ENCODE data around the gene GUCY1A2. TPM values are rescaled to one million over a fixed set of nuclear protein-coding genes. Genes with fewer than 3 reads are reported as not detected.
"Not testable (repeated sequence)": the region's sequence is repeated elsewhere in the genome, so short reads cannot be mapped to it uniquely, and the experiment has no call there.

Gene GUCY1A2, protein sequence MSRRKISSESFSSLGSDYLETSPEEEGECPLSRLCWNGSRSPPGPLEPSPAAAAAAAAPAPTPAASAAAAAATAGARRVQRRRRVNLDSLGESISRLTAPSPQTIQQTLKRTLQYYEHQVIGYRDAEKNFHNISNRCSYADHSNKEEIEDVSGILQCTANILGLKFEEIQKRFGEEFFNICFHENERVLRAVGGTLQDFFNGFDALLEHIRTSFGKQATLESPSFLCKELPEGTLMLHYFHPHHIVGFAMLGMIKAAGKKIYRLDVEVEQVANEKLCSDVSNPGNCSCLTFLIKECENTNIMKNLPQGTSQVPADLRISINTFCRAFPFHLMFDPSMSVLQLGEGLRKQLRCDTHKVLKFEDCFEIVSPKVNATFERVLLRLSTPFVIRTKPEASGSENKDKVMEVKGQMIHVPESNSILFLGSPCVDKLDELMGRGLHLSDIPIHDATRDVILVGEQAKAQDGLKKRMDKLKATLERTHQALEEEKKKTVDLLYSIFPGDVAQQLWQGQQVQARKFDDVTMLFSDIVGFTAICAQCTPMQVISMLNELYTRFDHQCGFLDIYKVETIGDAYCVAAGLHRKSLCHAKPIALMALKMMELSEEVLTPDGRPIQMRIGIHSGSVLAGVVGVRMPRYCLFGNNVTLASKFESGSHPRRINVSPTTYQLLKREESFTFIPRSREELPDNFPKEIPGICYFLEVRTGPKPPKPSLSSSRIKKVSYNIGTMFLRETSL
- 0.27 and 0.34 TPM in 2 replicates for total RNA-seq (2014; rRNA removed; shearing (Covaris generic))
- polyA plus RNA-seq (2015; cell fraction: cytosol; rRNA removed) = 0.01 TPM in 1 of 2 replicates, not detected in the other
- polyA plus RNA-seq (2015; cell fraction: nucleus; rRNA removed) = 0.19 TPM in 1 of 2 replicates, not detected in the other

GRCh38 chr11:107018219-107018901 lies at the start of gene GUCY1A2:
GUCY1A2 (minus strand) TSS chr11:107018476; CDS start chr11:107018055, 421 bp downstream.
- in situ Hi-C loops (cut with HindIII; ENCODE audit: low pct_unique_long_range_greater_than_20kb, low sequenced_read_pairs) = no loop called here
- DNase-seq (ENCODE audit: low read depth, low spot score) = no peak

DNA sequence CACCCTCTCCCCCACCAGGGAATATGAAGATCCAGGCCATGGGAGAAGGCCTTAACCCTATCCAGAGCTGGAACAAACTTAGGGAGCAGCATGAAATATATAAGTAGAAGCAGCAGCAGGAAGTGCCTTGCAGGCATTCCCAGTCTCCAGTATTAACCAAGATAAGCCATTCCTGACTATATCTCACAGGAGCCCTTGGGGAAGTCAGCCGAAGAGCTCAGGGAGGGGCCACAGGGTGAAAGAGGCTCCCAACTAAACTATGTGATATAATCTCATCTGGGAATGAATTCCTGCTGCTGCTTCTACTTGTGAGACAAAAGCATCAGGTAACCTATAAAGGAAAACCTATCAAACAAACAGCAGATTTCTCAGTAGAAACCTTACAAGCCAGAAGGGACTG lies 36.1 kb upstream of the GUCY1A2 start:
- no peak for DNase-seq (ENCODE audit: low read depth, low spot score)
- in situ Hi-C loops (cut with HindIII; ENCODE audit: low pct_unique_long_range_greater_than_20kb, low sequenced_read_pairs) = no loop called here

DNA sequence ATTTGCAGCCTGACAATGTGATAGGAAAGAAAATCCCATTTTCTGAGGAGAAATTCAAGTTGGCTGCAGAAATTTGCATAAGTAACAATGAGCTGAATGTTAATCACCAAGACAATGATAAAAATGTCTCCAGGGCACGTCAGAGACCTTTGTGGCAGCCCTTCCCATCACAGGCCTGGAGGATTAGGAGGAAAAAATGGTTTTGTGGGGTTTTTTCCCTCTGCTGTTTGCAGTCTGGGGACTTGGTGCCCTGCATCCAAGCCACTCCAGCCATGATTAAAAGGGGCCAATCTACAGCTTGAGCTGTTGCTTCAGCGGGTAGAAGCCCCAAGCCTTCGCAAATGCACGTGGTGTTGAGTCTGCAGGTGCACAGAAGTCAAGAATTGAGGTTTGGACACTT lies 33.1 kb upstream of the GUCY1A2 start:
- in situ Hi-C loops (cut with HindIII; ENCODE audit: low pct_unique_long_range_greater_than_20kb, low sequenced_read_pairs); DNase-seq (ENCODE audit: low read depth, low spot score): not testable (repeated sequence)

DNA sequence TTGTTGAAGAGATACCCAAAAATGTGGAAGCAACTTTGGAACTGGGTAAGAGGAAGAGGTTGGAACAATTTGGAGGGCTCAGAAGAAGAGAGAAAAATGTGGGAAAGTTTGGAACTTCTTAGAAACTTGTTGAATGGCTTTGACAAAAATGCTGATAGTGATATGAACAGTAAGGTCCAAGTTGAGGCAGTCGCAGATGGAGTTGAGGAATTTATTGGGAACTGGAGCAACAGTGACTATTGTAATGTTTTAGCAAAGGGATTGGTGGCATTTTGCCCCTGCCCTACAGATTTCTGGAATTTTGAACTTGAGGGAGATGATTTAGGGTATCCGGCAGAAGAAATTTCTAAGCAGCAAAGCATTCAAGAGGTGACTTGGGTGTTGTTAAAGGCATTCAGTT lies 32.6 kb upstream of the GUCY1A2 start:
- DNase-seq (ENCODE audit: low read depth, low spot score); in situ Hi-C loops (cut with HindIII; ENCODE audit: low pct_unique_long_range_greater_than_20kb, low sequenced_read_pairs): not testable (repeated sequence)

GRCh38 chr11:107050121-107050520 lies 31.8 kb upstream of the GUCY1A2 start:
- no peak for DNase-seq (ENCODE audit: low read depth, low spot score)
- in situ Hi-C loops (cut with HindIII; ENCODE audit: low pct_unique_long_range_greater_than_20kb, low sequenced_read_pairs) = no loop called here

GRCh38 chr11:107044503-107044902 lies 26.2 kb upstream of the GUCY1A2 start:
- no peak for DNase-seq (ENCODE audit: low read depth, low spot score)
- in situ Hi-C loops (cut with HindIII; ENCODE audit: low pct_unique_long_range_greater_than_20kb, low sequenced_read_pairs) = no loop called here

DNA sequence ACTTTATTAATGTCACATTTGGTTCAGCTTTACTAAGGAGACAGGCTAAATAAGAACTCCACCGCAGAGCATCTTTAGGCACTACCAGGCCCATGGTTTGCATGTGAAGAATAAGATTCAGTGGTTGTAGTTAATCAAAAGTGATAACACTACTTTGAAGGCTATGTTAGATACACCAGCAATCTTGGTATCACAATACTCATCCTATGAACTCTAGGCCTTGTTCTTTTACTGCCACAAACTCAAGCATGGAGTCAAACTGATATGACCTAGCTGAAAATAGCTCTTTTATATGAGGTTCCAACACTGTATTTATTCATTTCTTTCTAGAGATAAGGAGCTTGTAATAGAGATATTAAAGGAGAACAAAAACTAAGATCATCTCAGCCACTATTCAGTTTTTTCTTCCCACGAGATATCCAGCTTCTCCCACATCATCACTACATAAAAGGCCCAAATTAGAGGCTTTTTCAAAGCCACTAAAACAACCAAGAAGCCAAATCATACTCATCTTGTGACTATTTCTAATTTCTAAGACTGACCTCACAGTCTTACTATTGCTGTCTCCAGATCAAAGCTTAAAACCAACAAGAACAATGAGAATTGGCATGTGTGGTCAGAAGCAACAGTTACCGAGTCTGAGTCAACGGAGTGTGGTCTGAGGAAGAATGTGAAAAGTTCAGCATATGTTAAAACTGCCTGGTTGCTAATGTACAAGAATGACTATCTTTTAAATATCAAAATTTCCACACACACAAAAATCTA lies 25.1 kb upstream of the GUCY1A2 start:
- DNase-seq (ENCODE audit: low read depth, low spot score) = peak; percentile 55
- in situ Hi-C loops (cut with HindIII; ENCODE audit: low pct_unique_long_range_greater_than_20kb, low sequenced_read_pairs) = no loop called here

DNA sequence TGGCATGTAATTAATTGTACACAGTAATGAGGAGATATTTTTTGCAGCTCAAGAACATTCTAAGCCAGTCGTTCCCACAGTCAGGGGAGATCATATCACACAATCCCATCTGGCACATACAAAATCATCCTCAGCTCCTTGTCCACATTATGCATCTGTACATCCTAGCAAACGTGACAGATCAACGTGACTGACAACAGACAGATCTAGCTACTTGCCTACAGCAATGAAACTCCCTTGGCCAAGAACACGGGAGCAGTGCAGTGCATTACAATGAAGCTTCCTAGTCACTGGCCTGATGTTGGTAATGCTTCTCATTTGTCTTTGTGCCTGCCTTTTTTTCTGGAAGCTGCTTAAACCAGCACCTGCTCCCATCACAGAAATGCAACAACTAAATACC lies 24.5 kb upstream of the GUCY1A2 start:
- in situ Hi-C loops (cut with HindIII; ENCODE audit: low pct_unique_long_range_greater_than_20kb, low sequenced_read_pairs) = no loop called here
- no peak for DNase-seq (ENCODE audit: low read depth, low spot score)

DNA sequence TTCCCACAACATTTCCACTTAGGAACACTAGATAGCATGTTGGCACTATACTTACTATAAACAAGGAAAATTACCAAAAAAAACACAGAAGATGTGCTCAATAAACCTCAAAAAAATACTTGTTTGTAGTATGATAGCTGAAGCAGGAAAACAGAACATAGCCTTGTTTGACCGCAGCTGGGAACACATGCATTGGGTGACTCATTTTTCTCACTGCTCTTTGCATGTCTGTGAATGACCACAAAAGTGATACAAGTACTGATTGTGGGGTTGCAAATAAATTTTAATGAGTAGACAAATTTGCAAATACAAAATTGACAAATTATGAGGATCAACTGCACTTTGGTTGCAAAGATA lies 22.8 kb upstream of the GUCY1A2 start:
- in situ Hi-C loops (cut with HindIII; ENCODE audit: low pct_unique_long_range_greater_than_20kb, low sequenced_read_pairs) = no loop called here
- peak; percentile 71 for DNase-seq (ENCODE audit: low read depth, low spot score)

DNA sequence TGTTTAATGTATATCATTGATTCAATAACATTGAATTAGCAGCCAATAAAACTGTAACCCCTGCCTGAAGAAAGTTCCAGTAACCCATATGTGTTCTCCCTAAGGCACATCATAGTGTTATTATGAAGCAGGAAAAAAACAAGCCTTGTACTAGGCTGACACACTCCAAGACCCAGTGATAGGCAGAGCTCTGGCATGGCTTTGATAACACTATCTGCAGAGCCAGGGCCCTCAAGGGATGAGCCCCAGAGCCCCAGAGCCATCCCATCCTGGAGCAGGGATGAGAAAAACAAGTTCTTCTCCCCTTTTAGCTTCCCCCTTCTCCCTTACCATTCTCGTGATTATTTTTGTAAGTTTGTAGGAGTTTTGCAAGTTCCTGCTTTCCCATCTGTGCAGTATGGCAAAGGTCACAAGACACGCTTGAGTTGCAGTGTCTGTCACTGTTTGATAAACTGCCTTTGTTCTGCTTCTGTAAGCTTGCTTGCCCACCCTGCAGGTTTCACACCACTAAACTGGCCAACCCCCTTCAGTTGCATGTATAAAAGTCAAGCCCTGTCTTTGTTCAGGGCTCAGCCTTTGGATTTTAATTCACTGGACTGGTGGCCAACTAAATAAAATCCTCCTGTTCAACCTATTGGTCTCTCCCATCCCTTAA lies 22.3 kb upstream of the GUCY1A2 start:
- in situ Hi-C loops (cut with HindIII; ENCODE audit: low pct_unique_long_range_greater_than_20kb, low sequenced_read_pairs) = no loop called here
- DNase-seq (ENCODE audit: low read depth, low spot score) = peak; percentile 73

DNA sequence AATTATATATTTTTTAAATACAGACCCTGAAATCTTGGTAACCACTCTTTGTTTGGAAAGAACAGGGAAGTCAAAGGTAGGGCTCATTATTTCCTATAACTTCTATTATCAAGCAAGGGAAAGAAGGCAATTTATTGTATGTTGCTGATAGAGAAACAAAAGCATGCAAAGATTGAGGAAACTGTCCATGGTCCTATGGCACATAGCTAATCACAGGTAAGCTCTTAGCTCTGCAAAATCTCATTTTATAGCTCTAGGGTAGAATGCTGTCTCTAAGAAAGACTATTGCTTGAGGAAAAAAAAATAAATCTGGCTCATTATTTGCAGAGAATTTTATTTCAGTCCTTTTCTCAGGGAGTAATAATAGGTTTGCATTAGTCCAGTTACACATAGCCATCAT lies 7.4 kb upstream of the GUCY1A2 start:
- in situ Hi-C loops (cut with HindIII; ENCODE audit: low pct_unique_long_range_greater_than_20kb, low sequenced_read_pairs) = no loop called here
- DNase-seq (ENCODE audit: low read depth, low spot score) = no peak

- no peak for DNase-seq (ENCODE audit: low read depth, low spot score)
- in situ Hi-C loops (cut with HindIII; ENCODE audit: low pct_unique_long_range_greater_than_20kb, low sequenced_read_pairs) = no loop called here
Observed at GRCh38 chr11:107020594-107020993, 2.3 kb upstream of the GUCY1A2 start.

DNA sequence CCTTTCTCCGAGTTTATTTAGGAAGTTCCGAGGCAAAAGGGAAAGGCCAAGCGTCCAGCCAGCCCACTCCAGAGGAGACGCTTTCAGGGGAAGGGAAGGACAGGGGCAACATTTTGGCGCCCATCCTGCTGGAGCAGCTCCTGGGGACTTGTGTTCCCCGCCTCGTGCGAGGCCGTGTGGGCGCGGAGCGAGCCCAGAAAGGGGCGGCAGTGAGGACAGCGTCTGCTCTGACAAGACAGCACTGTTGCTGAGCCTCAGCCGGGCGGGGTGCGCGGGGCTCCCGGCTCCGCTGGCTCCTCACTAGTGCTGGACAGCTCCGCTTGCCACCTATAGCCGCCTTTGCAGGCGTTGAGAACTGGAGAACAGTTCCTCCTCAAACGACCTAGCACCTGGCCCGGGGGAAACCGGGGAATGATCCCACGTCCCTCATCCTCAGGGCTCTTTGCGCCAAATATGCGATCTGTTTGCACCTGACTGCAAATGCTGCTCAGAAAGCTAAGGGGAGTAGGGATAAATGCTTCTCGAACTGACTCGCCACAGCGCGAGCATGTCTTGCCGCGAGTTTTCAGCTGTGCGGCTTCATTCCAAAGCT lies 722 bp upstream of the GUCY1A2 start:
- no peak for DNase-seq (ENCODE audit: low read depth, low spot score)
- in situ Hi-C loops (cut with HindIII; ENCODE audit: low pct_unique_long_range_greater_than_20kb, low sequenced_read_pairs) = no loop called here

- peak; percentile 37 for DNase-seq (ENCODE audit: low read depth, low spot score)
- in situ Hi-C loops (cut with HindIII; ENCODE audit: low pct_unique_long_range_greater_than_20kb, low sequenced_read_pairs) = no loop called here
Observed at GRCh38 chr11:107017433-107018218, 650 bp downstream of the GUCY1A2 start.

DNA sequence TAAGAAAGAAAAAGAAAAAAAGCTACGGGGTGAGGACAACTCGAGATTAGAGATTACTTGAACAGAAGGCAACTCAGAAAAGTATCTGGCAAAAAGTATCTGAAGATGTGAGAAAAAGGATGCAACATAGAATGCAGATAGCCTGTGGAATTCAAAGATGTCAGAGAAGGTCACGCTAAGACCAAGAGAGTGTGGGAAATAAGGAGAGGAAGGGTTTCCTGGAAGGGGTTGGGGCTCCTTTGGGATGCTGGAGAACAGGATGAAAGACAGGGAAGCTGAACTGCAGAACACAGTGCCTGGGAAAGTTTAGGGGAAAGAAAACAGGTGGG lies 1.2 kb downstream of the GUCY1A2 start:
- in situ Hi-C loops (cut with HindIII; ENCODE audit: low pct_unique_long_range_greater_than_20kb, low sequenced_read_pairs) = no loop called here
- DNase-seq (ENCODE audit: low read depth, low spot score) = no peak

DNA sequence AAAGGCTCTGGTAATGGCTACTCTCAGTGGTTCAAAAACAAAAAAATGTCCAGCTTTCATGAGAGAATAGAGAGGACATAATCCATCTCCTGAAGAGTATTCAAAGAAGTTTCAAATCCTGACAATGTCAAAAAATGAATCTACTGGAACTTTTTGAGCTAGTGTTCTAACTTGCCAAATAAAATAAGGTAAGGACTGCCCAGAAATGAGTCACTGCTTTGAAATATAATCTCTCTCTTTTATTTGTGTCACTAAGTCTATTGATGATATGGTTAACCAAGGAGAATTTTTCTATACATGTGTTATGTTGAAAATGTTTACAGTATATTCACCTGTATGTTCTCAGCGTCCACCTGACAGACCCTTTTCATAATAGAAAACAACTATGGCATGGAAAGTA lies 3.4 kb downstream of the GUCY1A2 start:
- in situ Hi-C loops (cut with HindIII; ENCODE audit: low pct_unique_long_range_greater_than_20kb, low sequenced_read_pairs) = no loop called here
- no peak for DNase-seq (ENCODE audit: low read depth, low spot score)

Measured in SK-MEL-5 (cell line).